GM11168 (cell line): ENCODE measurements around the gene AGO1.

ENCODE experiments used
- in situ Hi-C: fragments of 300-500 bp; cut with MboI; formaldehyde crosslinking; loops from one replicate; pipeline ENCODE4 v1.12.0; 2022; ENCODE audit warnings: low sequenced_read_pairs; ENCODE audit not compliant: unreplicated experiment

The AGO1 gene

GRCh38 chr1:35902671-35903070, 19.7 kb downstream of the AGO1 start:
- in situ Hi-C loops: no loop called here

- in situ Hi-C loops: no loop called here
Observed at GRCh38 chr1:35914717-35915116, 31.7 kb downstream of the AGO1 start.

GRCh38 chr1:35915693-35916092, 32.7 kb downstream of the AGO1 start:
- in situ Hi-C loops: no loop called here

GRCh38 chr1:35923791-35924221, 40.8 kb downstream of the AGO1 start:
- in situ Hi-C loops: no loop called here

GRCh38 chr1:35924838-35925237, 41.8 kb downstream of the AGO1 start:
- in situ Hi-C loops: no loop called here

GRCh38 chr1:35925741-35926140, 42.7 kb downstream of the AGO1 start:
- in situ Hi-C loops: no loop called here

- in situ Hi-C loops: no loop called here
Observed at GRCh38 chr1:35927472-35927871, 44.5 kb downstream of the AGO1 start.

GRCh38 chr1:35929730-35930592, 47.0 kb downstream of the AGO1 start:
- in situ Hi-C loops: no loop called here

- in situ Hi-C loops: no loop called here
Observed at GRCh38 chr1:35930593-35931445, 47.8 kb downstream of the AGO1 start, which contains the start of gene AGO3. Gene AGO3, plus strand, starts transcription at chr1:35931105. Its CDS starts 322 bp downstream, at chr1:35931427.

- in situ Hi-C loops: no loop called here
Observed at GRCh38 chr1:35931446-35932157, 48.6 kb downstream of the AGO1 start.

- in situ Hi-C loops: no loop called here
Observed at GRCh38 chr1:35932158-35932636, 49.2 kb downstream of the AGO1 start.

- in situ Hi-C loops: no loop called here
Observed at GRCh38 chr1:35932941-35933340, 49.9 kb downstream of the AGO1 start.

GRCh38 chr1:35935442-35936388, 52.7 kb downstream of the AGO1 start:
- in situ Hi-C loops: no loop called here

- in situ Hi-C loops: no loop called here
Observed at GRCh38 chr1:35936838-35937237, 53.8 kb downstream of the AGO1 start.

- in situ Hi-C loops: no loop called here
Observed at GRCh38 chr1:35939484-35939883, 56.5 kb downstream of the AGO1 start.

- in situ Hi-C loops: loop anchor here (10.0 kb wide), 1 partner anchor 79 kb away; no protein-coding TSS in a partner anchor
Observed at GRCh38 chr1:35945327-35945726, 62.3 kb downstream of the AGO1 start.

- in situ Hi-C loops: loop anchor here (10.0 kb wide), 1 partner anchor 77 kb away; no protein-coding TSS in a partner anchor
Observed at GRCh38 chr1:35947547-35947946, 64.5 kb downstream of the AGO1 start.

GRCh38 chr1:35958558-35958957, 75.5 kb downstream of the AGO1 start:
- in situ Hi-C loops: no loop called here

GRCh38 chr1:35959304-35959703, 76.3 kb downstream of the AGO1 start:
- in situ Hi-C loops: no loop called here
